GM19324 (cell line): Measurements from ENCODE around the gene BIRC6.
"Not testable (repeated sequence)": the region's sequence is repeated elsewhere in the genome, so short reads cannot be mapped to it uniquely, and the experiment has no call there.

Experiments
- ATAC-seq: cut with Tn5 transposase; IDR thresholded peaks from one replicate; pipeline ENCODE4 v1.9.1; 2021; ENCODE audit warnings: mild to moderate bottlenecking, moderate library complexity; ENCODE audit not compliant: unreplicated experiment, low FRiP score

The BIRC6 gene, protein sequence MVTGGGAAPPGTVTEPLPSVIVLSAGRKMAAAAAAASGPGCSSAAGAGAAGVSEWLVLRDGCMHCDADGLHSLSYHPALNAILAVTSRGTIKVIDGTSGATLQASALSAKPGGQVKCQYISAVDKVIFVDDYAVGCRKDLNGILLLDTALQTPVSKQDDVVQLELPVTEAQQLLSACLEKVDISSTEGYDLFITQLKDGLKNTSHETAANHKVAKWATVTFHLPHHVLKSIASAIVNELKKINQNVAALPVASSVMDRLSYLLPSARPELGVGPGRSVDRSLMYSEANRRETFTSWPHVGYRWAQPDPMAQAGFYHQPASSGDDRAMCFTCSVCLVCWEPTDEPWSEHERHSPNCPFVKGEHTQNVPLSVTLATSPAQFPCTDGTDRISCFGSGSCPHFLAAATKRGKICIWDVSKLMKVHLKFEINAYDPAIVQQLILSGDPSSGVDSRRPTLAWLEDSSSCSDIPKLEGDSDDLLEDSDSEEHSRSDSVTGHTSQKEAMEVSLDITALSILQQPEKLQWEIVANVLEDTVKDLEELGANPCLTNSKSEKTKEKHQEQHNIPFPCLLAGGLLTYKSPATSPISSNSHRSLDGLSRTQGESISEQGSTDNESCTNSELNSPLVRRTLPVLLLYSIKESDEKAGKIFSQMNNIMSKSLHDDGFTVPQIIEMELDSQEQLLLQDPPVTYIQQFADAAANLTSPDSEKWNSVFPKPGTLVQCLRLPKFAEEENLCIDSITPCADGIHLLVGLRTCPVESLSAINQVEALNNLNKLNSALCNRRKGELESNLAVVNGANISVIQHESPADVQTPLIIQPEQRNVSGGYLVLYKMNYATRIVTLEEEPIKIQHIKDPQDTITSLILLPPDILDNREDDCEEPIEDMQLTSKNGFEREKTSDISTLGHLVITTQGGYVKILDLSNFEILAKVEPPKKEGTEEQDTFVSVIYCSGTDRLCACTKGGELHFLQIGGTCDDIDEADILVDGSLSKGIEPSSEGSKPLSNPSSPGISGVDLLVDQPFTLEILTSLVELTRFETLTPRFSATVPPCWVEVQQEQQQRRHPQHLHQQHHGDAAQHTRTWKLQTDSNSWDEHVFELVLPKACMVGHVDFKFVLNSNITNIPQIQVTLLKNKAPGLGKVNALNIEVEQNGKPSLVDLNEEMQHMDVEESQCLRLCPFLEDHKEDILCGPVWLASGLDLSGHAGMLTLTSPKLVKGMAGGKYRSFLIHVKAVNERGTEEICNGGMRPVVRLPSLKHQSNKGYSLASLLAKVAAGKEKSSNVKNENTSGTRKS (N-terminal part only)

DNA sequence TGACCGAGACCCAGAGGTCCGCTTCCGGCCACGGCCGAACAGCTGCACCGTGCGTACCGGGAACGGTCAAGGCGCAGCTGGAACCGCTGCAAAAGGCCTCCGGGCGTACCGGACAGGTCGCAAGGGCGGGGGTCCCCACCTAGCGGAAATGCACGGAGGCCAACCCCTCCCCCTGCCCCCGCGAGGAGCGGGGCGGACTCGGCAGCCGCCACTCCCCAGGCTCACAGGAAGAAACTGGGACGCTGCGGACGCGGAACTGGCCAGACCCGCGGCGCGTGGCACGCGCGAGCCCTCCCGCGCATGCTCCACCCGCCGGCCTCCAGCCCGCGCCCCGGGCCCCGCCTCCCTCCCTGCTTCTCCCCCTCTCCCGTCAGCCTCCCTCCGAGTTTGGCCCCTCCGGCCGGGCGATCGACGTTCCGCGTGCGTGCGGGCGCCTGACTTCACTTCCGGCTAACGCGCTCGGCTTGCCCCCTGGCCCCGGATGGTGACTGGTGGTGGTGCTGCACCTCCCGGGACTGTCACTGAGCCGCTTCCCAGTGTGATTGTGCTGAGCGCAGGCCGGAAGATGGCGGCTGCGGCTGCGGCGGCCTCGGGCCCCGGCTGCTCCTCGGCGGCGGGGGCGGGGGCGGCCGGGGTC is at the start of gene BIRC6:
TSS of gene BIRC6 (plus strand) at position 343 of the 637 bp plus-strand sequence. CDS start at position 482, 139 bp downstream.
- peak; percentile 94 for ATAC-seq

DNA sequence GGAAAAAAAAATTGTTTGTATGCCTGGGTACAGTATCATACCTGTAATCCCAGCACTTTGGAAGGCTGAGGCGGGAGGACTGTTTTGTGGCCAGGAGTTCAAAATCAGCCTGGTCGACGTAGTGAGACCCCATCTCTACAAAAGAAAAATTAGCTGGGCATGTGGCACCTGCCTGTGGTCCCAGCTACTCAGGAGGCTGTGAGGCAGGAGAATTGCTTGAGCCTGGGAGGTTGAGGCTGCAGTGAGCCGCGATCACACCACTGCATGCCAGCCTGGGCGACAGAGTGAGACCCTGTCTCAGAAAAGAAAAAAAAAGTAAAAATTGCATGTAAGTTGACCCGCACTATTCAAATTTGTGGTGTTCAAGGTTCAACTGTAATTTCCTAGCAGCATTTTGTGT is 46.2 kb upstream of the BIRC6 start:
- no peak for ATAC-seq

GRCh38 chr2:32314886-32315285 is 41.9 kb upstream of the BIRC6 start:
- ATAC-seq, result no peak

DNA sequence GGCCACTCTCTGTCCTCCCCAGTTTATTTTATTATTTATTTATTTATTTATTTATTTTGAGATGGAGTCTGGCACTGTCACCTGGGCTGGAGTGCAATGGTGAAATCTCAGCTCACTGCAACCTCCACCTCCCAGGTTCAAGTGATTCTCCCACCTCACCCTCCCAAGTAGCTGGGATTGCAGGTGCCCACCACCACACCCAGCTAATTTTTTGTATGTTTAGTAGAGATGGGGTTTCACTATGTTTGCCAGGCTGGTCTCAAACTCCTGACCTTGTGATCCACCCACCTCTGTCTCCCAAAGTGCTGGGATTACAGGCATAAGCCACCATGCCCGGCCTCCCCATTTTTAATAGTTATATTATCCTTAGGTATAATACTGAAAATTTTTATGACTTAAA is 28.1 kb upstream of the BIRC6 start:
- ATAC-seq, result not testable (repeated sequence)

DNA sequence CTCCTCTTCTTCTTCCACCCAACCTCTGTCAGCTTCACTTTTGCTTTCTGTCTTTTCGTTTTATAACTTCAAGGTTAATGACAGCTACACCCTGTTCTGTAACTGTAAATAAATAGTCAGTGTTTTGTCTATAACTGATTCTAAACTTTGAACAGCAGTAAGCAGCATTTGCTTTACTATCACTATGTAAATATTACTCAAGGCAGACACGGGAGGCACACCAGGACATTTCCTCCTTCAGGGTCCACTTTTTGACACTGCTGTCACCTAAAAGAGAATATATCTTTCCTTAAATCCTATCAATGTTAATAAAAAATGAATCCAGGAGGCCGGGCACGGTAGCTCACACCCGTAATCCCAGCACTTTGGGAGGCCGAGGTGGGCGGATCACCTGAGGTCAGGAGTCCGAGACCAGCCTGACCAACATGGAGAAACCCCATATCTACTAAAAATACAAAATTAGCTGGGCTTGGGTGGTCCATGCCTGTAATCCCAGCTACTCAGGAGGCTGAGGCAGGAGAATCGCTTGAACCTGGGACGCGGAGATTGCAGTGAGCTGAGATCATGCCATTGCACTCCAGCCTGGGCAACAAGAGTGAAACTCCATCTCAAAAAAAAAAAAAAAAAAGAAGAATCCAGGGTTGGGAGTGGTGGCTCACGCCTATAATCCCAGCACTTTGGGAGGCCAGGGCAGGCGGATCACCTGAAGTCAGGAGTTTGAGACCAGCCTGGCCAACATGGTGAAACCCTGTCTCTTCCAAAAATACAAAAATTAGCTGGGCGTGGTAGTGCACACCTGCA is 27.4 kb upstream of the BIRC6 start:
- ATAC-seq, result not testable (repeated sequence)

DNA sequence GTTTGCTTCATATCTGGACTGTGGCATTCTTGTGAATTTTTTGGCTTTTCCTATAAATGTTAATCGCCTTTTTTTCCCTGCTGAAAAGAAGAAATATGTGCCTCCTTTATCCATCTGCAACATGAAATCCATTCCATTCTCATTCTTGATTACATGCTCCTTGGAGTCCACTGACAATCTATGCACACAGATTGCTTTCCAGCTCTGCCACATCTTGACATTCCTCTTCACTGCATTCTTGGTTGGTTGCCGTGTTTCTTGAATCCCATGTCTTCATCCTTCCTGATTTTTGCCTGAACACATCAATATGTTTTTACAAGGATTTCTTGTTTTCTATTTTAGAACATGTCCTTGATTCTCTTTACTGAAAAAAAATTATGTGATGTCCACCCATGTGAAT is 26.7 kb upstream of the BIRC6 start:
- no peak for ATAC-seq

- no peak for ATAC-seq
Measured at GRCh38 chr2:32342801-32343200, 14.0 kb upstream of the BIRC6 start.

- ATAC-seq, result not testable (repeated sequence)
Measured at GRCh38 chr2:32350797-32351196, 6.0 kb upstream of the BIRC6 start.

DNA sequence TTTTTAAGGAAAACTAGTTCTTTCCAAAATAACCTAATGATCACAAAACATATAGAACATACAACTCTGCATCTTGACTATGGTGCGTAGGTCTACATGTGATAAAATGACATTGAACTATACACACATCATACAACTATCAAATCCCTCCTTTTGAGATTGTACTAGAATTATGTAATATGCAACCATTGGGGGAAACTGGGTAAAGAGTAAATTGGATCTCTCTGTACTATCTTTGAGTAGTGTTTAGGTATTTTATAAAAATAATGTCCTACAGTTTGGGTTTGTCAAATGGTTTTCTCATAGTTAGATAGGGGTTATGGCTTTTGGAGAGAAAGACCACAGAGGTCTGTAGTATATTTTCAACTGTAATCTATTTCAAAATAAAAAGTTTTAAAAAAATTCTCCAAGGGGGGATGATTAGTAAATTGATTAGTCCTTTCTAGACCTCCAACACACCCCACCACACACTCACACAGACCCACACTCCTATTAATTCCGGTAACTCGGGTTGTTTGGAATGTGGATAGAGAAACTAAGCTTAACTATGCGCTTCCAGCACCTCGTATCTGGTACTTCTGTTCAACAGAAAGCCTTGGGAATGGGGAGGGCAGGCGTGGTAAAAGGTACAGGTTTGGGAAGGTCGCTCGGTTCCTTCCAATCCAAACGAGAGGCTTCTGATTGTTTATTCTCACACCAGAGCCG is 695 bp upstream of the BIRC6 start:
- no peak for ATAC-seq

- peak; percentile 6 for ATAC-seq
Measured at GRCh38 chr2:32357318-32358110, 691 bp downstream of the BIRC6 start.

DNA sequence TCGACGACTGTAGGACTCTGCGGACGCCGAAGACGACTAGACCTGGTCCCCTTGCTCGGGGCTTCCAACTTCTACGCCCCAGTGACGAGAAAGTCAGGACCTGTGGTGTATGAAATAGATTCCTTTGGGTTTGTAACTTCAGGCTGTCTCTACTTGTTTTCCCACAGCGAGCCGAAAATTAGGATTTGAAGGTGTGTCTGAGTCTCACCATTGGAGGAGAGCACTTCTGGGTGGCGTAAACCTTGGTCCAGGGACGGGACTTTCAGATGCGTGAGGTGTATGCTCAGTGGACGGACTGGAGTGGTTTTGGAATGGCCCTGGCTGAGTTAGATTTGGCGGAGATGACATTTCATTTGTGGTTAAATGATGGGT is 1.3 kb downstream of the BIRC6 start:
- no peak for ATAC-seq

DNA sequence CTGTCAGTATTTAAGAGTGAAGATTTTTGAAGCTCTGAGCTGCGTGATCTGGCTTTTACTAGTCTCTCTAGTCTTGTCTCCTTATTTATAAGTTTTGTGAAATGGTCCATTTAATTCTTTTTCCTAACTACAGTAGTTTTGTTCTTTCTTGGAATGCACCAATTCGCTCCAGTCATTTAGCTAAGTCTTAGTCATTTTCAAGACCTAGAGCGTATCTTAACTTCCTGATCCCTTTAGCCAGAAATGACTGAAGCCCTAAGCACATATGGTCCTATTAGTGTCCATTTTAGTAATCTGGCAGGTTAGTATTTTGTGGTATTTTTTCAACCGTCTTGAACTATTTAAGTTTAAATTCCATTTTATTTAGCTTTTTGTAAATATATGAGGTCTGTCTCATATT is 3.6 kb downstream of the BIRC6 start:
- no peak for ATAC-seq

GRCh38 chr2:32362997-32363396 is 6.2 kb downstream of the BIRC6 start:
- not testable (repeated sequence) for ATAC-seq

DNA sequence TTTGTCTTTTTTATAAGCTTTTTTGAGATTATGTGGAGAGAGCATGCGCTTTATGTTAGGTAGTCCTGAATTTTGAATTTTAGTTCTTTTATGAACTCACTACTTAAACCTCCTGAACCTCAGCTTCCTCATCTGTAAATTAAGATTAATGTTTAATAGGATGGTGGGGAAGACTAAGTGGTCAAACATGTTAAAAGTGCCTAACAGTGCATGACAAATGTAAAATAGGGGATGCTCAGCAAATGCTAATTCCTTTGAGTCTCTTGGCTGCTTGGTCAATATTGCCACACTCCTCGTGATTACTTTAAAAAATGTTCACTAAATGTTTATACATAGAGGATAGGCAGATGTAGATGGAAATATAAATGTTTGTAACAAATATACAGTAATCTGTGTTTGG is 6.8 kb downstream of the BIRC6 start:
- ATAC-seq, result no peak

DNA sequence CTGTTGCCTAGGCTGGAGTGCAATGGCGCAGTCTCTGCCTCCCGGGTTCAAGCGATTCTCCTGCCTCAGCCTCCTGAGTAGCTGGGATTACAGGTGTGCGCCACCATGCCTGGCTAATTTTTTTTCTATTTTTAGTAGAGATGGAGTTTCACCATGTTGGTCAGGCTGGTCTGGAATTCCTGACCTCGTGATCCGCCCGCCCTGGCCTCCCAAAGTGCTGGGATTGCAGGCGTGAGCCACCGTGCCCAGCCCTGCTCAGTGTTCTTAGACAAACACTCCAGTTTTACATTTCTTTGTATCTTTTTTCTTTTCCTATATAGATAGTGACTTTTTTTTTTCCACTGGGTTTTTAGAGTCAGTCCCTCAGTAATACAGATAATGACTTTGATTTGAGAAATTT is 7.5 kb downstream of the BIRC6 start:
- ATAC-seq, result not testable (repeated sequence)

DNA sequence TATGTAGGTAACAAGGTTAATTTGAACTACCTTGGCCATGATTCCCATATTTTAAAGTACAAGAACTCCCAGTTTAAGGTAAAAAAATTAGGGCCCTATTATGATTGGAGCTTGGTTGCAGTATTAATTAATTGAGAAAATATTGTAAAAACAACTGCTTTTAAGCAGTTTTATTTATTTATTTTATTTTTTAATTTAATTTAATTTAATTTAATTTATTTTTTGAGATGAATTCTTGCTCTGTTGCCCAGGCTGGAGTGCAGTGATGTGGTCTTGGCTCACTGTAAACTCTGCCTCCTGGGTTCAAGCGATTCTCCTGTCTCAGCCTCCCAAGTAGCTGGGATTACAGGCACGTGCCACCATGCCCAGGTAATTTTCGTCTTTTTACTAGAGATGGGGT is 8.9 kb downstream of the BIRC6 start:
- not testable (repeated sequence) for ATAC-seq

DNA sequence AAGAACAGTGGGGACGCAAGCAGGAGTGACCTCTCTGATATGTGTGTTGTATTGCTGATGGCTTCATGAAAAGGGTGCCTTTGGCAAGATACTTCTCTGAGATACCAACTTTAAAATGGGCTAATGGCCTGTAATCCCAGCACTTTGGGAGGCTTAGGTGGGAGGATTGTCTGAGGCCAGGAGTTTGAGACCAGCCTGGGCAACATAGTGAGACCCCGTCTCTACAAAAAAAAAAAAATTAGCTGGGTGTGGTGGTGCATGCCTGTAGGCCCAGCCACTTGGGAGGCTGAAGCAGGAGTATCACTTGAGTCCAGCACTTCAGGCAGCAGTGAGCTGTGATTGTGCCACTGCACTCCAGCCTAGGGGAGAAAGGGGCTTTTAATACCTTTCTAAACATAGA is 9.8 kb downstream of the BIRC6 start:
- ATAC-seq, result no peak

DNA sequence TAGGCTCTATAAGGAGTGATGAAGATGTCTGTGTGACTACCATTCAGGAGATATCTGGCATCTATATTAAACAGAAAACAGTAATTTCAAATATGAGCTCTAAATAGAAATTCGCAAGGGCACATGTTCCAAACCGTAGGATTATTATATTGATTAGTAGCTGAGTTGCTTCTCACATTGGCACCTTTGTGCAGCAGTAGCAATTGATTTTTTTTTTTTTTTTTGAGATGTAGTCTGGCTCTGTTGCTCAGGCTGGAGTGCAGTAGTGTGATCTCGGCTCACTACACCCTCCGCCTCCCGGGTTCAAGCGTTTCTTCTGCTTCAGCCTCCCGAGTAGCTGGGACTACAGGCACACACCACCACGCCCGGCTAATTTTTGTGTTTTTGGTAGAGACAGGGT is 12.4 kb downstream of the BIRC6 start:
- ATAC-seq, result no peak
